GM11168 (cell line): ENCODE results near the gene ANXA2.

Experiments used
- in situ Hi-C: fragments of 300-500 bp; cut with MboI; formaldehyde crosslinking; loops from one replicate; pipeline ENCODE4 v1.12.0; 2022; ENCODE audit warnings: low sequenced_read_pairs; ENCODE audit not compliant: unreplicated experiment

The ANXA2 gene

DNA sequence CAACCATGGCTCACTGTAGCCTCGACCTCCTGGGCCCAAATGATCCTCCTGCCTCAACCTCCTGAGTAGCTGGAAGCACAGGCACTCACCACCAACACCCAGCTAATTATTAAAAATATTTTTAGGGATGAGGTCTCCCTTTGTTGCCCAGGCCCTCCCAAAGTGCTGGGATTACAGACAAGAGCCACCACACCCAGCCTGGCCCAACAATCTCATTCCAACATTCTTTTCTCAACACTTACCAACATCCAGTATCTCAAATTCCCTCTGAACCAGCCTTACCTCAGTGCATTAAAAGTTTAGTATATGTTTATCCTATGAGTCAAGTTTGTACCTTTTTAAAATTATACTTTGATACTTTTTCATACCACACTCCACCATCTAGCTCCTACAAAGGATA lies 25.0 kb downstream of the ANXA2 start:
- in situ Hi-C loops = loop anchor here (25.0 kb wide), 1 partner anchor 540 kb away; no protein-coding TSS in a partner anchor

GRCh38 chr15:60372227-60372626 lies 25.6 kb downstream of the ANXA2 start:
- in situ Hi-C loops = loop anchor here (25.0 kb wide), 1 partner anchor 540 kb away; no protein-coding TSS in a partner anchor

- in situ Hi-C loops = loop anchor here (25.0 kb wide), 1 partner anchor 541 kb away; no protein-coding TSS in a partner anchor
Observed at GRCh38 chr15:60371175-60372051, 26.4 kb downstream of the ANXA2 start.

DNA sequence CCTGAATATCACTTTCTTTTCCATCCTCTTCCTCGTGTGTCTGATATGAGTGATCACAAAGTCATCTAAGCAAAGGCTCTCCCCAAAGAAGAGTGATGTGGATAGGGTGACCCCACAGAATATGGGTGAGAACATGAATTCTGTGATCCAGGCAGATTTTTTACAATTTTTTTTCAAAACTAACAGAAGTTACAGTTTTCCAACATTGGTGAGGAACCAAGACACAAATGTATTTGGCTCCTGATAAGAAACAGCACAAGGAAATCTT lies 27.0 kb downstream of the ANXA2 start:
- in situ Hi-C loops = loop anchor here (25.0 kb wide), 1 partner anchor 541 kb away; no protein-coding TSS in a partner anchor

DNA sequence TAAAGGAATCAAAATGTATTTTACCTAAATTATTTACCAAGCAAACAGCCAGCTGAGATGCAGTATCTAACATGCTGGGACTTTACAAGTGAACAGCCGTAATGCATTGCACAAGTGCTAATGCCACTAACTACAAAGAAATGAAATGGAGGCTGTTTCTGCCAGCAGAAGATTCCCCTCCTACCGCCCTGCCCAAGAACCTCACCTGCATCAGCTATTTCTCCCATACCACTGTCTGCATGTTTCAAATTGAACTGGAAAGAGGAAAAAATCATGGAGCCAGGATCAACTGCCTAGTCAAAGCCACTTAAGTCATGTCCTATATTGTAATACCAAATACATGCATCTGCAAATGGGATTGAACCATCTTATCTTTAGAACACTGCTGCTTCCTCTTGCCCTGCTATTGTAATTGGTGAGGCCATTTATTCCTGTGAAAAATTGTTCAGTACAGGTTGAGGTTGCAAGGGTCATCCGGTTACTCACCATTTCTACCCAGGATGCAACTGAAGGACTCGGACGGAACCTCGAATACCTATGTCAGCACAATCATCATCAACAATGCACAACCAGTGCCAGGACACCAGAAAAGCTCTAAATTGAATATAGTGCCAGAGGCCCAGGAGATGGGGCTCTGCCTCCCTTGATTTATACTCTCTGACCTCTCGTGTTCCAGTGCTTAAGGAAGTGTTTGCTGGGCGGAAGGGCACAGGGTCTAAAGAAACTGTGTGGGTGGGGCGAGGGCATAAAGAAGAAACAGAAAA lies 27.5 kb downstream of the ANXA2 start:
- in situ Hi-C loops = loop anchor here (25.0 kb wide), 1 partner anchor 542 kb away; no protein-coding TSS in a partner anchor

DNA sequence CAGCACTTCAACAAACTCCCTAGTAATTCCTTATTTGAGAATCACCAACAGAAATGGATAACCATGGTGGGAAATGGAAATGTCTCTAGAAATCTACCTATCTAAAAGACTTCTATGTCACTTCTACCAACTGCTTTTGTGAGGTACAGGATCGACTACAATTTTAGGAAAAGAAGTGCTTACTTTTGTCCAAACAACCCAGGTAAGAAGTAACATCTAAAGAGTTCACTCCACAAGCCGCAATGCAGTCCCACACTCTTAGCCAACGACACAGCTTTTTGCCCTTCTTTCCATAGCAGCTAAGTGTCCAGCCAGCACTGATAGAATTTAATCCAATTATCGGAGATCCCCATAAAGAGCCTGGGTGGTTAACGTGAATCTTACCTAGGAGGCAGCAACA lies 28.1 kb downstream of the ANXA2 start:
- in situ Hi-C loops = loop anchor here (25.0 kb wide), 1 partner anchor 543 kb away; no protein-coding TSS in a partner anchor

DNA sequence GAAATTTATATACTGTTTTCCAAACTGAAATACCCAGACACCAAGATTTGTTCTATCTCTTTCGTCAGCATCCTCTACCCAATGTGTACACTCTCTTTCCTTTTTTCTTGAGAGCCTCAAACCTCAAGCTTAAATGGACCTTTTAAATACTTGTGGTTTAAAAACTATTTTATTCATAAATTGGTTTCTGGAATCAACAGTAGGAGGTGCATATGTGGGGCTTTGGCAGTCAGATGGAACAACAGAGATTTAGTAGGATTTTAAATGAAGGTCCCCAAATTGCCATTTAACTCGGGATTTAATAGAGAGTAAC lies 33.2 kb downstream of the ANXA2 start:
- in situ Hi-C loops = loop anchor here (25.0 kb wide), 1 partner anchor 548 kb away; no protein-coding TSS in a partner anchor

GRCh38 chr15:60363903-60364611 lies 33.7 kb downstream of the ANXA2 start:
- in situ Hi-C loops = loop anchor here (25.0 kb wide), 1 partner anchor 548 kb away; no protein-coding TSS in a partner anchor

DNA sequence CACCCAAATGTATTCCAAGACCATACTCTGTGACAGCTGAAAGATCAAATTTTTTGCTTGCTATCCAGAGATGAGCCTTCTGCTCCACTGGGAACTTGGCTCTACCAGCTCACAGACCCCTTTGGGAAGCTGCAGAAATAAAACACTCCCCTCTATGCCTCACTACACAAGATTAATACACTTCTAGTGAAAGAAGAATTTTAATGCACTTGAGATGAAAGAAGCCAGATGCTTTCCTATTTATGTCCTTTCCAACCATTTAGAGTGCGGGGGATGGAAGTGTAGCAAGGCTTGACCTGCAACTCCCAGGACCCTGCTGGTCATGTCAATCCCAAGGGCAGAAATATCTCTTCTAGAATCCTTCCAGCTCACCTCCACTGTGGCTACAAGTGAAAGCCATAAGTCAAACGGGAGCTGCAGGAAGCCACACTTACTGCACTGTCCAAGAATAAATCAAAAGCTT lies 34.7 kb downstream of the ANXA2 start:
- in situ Hi-C loops = loop anchor here (25.0 kb wide), 1 partner anchor 549 kb away; no protein-coding TSS in a partner anchor

DNA sequence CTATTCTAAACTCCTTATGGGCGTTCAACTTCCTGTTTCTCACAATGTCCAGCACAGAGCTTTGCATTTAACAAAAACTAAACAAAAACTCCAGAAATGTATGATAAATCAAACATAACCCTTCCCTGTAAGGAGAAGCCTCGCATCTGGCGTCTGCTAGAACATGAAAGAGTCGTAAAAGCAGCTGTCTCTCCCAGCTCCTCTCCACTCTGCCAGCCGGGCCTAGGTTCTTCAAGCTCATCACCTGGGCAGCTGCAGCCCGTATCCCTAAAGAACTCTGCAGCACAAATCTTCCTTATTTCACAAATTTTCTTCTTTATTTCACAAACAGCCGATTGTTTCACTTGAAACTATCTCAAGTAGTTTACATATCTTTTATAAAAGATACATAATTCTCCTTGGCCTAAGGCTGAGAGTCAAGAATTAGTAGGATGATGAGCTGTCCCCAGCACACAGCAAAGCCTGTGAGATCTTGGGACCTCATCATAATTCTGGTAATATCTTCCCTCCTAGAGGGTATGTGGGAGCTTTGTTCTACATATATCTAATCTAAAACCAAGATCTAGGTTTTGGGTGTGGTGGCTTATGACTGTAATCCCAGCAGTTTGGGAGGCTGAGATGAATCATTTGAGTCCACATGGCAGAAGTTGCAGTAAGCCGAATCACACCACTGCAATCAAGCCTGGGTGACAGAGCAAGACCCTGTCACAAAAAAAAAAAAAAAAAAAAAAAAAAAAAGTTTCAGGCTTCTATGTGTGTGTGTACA lies 35.3 kb downstream of the ANXA2 start:
- in situ Hi-C loops = loop anchor here (25.0 kb wide), 1 partner anchor 550 kb away; no protein-coding TSS in a partner anchor

DNA sequence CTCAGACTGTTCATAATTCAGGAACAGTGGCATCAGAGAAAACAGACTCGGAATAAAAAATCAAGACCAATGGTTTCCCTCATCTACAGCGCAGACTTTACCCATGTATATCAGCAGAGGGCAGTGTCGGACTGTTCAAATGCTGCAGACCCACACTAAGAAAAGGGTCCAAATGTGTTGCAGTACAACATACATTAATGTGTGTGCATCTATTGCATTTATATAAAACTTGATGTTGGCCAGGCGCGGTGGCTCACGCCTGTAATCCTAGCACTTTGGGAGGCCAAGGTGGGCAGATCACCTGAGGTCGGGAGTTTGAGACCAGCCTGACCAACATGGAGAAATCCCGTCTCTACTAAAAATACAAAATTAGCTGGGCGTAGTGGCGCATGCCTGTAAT lies 38.0 kb downstream of the ANXA2 start:
- in situ Hi-C loops = loop anchor here (25.0 kb wide), 1 partner anchor 553 kb away; no protein-coding TSS in a partner anchor

DNA sequence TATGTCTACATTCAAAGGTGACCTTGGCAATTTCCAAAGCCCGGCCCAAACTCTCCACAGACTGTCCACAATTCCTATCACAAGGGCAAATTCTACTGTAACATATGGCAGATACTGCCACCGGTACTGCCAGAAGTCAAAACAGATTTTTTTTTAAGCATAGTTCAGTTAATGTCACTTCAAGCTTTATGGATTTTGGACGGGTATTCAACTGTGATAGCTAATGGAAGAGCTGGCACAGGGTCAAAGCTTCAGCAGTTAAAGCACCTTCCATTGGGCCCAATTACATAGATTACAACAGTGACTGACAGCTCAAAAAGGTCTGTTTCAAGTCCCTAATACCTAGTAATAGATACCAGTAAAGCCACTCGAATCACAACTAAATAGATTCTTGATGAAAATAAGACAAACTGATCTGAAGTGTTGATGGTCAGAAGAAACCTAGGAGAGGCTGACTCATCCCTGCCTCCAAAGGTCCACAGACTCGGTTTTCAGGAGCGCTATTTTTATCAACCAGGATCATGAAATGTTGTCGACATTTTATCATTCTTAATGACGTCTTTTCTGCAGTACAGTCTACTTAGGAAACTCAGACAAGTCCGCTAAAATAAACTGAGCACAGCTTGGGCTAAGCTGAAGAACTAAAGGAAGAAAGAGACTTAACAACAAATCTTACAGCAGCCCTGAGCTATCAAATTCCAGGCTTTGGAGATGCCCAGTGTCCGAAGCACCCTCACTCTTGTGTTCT lies 38.7 kb downstream of the ANXA2 start:
- in situ Hi-C loops = loop anchor here (25.0 kb wide), 1 partner anchor 553 kb away; no protein-coding TSS in a partner anchor

GRCh38 chr15:60356832-60357231 lies 41.0 kb downstream of the ANXA2 start:
- in situ Hi-C loops = loop anchor here (25.0 kb wide), 1 partner anchor 555 kb away; no protein-coding TSS in a partner anchor

- in situ Hi-C loops = loop anchor here (25.0 kb wide), 1 partner anchor 557 kb away; no protein-coding TSS in a partner anchor
Observed at GRCh38 chr15:60355148-60355857, 42.5 kb downstream of the ANXA2 start.

DNA sequence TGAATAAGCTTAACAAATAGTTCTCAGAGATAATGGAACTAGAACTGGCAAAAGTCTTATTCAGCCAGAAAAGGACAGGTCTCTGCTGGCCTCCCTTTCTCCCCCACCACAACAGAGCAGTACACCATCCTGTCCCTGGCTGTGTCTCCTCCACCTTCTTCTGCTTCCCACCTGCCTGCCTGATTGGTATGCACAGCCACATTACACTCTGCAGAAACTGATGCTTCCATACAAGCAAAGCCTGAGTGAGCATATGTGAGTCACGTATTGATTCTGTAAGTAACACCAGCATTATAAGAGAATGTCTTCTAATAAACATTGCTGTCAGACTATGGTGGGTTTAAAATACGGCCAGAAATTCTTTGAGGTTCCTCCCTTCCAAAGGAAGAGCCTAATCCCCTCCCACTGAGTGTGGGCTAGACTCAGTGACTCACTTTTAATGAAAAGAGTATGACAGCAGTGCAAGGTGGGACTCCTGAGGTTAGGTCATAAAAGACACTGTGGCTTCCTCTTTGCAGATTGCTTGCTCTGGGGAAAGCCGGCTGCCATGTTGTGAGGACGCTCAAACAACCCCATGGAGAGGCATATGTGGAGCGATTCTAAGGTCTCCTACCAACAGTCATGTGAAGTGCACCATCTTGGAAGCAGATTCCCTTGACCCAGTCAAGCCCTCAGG lies 44.4 kb downstream of the ANXA2 start:
- in situ Hi-C loops = loop anchor here (25.0 kb wide), 1 partner anchor 559 kb away; no protein-coding TSS in a partner anchor

DNA sequence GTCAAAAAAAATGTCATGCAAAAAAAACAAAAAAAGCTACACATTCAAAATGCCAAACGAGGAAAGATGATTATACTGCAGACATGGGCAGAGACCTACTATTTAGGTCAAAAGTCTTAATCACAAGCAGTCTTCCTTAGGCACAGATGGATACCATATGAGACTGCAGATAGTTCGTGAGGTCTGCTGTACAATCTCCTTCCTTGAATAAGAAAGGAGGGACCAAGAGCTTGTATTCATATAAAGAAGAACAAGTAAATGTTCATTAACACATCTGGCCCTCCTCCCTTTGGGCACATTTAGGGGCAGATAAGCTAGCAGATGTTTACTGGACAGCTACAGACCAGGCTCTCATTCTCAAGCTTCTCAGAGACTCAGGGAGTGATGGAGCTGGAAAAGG lies 45.3 kb downstream of the ANXA2 start:
- in situ Hi-C loops = loop anchor here (25.0 kb wide), 1 partner anchor 560 kb away; no protein-coding TSS in a partner anchor

DNA sequence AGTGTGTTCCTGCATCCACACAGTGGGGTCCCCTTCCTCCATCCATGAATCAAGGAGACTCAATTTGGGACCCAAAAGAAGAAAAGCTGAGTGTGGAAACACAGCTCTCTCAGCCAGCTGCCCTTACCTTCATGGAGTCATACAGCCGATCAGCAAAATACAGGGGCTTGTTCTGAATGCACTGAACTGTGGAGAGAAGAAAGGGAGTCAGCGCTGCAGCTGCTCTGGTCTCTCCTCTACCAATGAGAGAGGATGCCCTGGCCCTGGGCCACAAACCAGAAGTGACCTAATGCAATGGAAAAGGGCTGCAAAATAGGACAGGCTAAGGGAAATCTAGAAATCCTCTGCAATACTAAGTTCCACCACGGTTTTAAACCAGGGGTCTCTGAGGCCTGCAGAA lies 46.7 kb downstream of the ANXA2 start:
- in situ Hi-C loops = loop anchor here (25.0 kb wide), 1 partner anchor 561 kb away; no protein-coding TSS in a partner anchor
